Neural cell (in vitro differentiated cells): ENCODE measurements around the gene NOP16.
A peak's percentile ranks its signal among the peaks of the same experiment; 100 is the strongest.

ENCODE experiments used
- CTCF ChIP-seq: fragments of 450-650 bp; IDR thresholded peaks from 2 replicates; pipeline ENCODE4 v1.5.1; 2014; ENCODE audit warnings: antibody characterized with exemption, mild to moderate bottlenecking, moderate library complexity; ENCODE audit not compliant: poor library complexity, severe bottlenecking
- EP300 ChIP-seq: fragments of 450-650 bp; conservative IDR thresholded peaks from 2 replicates; pipeline ENCODE4 v1.6.1; 2014; ENCODE audit warnings: antibody characterized with exemption, mild to moderate bottlenecking, moderate library complexity; ENCODE audit not compliant: poor library complexity, severe bottlenecking
- EZH2 ChIP-seq: fragments of 200-600, 300-800 bp; shearing (Covaris generic), sonication (generic); IDR thresholded peaks from 2 replicates; pipeline ENCODE4 v1.6.1; 2014; ENCODE audit warnings: antibody characterized with exemption, low read length, borderline replicate concordance, mild to moderate bottlenecking; ENCODE audit not compliant: insufficient read depth, poor library complexity, severe bottlenecking
- MXI1 ChIP-seq: fragments of 450-650 bp; conservative IDR thresholded peaks from 2 replicates; pipeline ENCODE4 v1.6.1; 2014; ENCODE audit warnings: antibody characterized with exemption, mild to moderate bottlenecking; ENCODE audit not compliant: poor library complexity, severe bottlenecking
- POLR2AphosphoS5 ChIP-seq: IDR thresholded peaks from 2 replicates; pipeline ENCODE4 v1.6.1; 2012
- REST ChIP-seq: IDR thresholded peaks from 2 replicates; pipeline ENCODE4 v1.6.1; 2012; ENCODE audit warnings: borderline replicate concordance
- TAF1 ChIP-seq: IDR thresholded peaks from 2 replicates; pipeline ENCODE4 v1.6.1; 2012; ENCODE audit warnings: low read depth

GRCh38 chr5:176365351-176366231 is 22.8 kb downstream of the NOP16 start, which contains the start of gene ARL10:
- TF ChIP-seq CTCF (no peak), POLR2AphosphoS5 (peak; percentile 77), EP300 (no peak), EZH2 (no peak), MXI1 (peak; percentile 67), TAF1 (no peak), REST (no peak)
